HG02885 (cell line): Measurements from ENCODE around the gene NAV2.

Source experiments
- ATAC-seq: cut with Tn5 transposase; IDR thresholded peaks from one replicate; pipeline ENCODE4 v1.9.1; 2021; ENCODE audit warnings: mild to moderate bottlenecking; ENCODE audit not compliant: unreplicated experiment, poor library complexity

The NAV2 gene

DNA sequence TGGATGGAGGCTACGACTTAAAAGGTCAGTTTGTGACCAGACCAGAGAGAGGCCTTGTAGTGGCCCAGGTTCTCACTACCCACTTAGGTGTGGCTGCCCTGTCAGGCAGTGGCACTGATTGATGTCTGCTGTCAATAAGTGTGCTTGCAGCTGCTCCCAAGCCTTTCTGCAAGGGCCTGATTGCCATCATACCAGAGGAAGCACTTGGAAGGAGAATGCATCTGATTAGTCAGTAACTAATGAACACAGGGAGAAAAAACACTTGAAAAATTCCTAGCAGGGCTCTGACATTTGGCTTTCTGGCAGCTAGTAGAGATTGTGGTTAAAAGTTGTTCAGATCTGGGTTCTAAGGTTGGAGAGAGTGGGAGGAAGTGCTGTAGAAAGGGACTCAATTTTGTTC is 107.5 kb downstream of the NAV2 start:
- no peak for ATAC-seq

DNA sequence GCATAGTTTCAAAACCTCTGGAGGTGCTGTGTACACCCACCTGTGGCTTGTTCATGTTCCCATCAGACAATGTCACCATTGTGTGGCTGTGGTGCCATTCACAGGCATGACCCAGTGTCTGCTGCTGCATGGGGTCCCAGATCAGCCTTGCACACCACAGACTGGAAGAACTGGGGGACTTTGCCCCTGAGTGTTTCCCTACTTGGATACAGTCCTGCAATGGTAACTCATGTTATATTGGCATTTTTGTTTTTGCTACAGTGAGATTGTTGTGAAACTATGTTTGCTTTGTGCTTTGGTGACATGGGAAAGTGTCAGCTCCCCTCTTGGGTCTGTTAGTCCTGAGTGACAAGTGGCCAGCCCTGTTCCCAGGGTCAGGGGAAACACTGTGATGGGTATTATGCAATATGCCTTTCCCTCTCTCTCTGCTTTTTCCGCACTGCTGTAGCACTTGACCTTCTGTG is 108.8 kb downstream of the NAV2 start:
- ATAC-seq = no peak

DNA sequence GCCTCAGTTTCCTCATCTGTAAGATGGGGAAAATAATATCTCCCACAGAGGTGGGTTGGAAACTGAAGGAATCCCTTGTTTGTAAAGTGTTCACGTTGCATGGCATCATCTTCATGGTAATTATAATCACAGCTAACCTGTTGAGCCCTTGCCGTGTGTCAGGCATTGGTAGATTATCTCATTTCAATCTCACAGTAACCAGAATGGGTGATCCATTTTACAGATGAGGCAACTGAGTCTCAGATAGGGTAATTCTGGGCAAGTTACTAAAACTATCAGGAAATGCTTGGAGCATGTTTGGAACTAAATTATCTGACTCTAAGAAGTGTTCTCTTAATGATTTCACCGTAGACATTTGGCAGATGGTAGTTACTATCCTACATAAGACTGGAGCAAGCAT is 109.4 kb downstream of the NAV2 start:
- no peak for ATAC-seq

DNA sequence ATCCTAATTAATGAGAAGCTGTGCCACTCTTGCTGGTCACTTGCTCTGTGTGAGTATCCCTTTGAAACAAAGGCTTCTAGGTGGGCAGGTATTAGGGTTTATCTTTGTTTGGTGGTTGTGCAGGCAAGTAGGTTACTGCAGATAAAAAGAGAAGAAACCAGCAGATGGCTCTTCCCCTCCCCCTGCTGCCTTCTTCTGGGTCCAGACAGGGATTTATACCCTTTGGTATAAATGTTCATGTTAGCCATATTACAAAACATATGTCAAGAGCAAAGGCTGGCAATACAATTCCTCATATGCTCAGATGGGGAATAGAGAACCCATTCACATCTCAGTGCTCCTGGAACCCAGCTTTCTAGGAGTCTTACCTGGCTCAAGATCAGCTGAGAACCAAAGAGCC is 109.9 kb downstream of the NAV2 start:
- ATAC-seq = no peak

DNA sequence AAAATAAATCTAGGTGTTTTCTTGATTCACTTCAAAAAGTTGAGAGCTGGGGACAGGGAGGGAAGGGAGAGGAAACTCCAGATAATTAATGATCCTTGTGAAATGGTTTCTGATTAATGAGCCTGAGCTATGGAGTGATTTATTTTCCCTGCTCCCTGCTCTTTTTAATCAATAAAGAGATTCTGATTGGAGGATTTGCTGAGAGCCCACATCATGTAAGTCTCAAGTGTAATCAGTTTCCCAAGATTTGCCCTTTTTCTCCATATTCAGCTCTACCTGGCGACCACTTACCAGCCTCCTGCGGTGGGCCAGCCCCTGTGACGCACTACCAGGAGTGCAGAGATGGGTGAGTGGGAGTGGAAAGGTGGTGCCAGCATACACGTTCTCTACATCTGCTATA is 114.0 kb downstream of the NAV2 start:
- no peak for ATAC-seq

DNA sequence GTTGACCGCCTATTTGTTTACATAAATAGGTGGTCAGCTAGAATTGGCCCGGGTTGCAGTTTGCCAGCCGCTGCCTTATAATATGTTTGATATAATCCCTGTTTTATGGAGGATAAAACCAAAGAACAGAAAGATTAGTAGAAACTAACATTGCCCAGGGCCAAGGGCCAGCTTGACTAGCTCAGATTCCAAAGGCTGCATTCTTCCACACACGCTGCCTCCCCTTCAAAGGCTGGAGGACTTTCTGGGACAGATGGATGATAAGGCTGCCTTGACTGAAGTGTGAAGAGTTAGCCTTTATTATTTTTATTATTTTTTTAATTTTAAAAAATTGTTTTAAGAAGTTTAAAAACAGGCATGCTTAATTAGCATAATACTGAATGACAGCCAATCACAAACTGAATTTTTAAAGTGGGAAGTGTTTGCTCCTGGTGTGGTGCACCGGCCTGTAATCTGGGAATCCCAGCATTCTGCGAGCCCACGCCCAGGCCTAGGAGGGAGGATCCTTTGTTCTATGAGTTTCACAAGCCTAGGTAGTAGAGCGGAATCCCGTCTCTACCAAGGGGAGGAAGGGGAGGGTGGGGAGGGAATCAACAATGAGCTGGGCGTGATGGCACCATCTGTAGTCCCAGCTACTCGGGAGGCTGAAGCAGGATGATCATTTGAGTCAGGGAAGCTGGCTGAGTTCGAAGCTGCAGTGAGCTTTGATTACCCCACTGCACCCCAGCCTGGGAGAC is 114.9 kb downstream of the NAV2 start:
- ATAC-seq = no peak

DNA sequence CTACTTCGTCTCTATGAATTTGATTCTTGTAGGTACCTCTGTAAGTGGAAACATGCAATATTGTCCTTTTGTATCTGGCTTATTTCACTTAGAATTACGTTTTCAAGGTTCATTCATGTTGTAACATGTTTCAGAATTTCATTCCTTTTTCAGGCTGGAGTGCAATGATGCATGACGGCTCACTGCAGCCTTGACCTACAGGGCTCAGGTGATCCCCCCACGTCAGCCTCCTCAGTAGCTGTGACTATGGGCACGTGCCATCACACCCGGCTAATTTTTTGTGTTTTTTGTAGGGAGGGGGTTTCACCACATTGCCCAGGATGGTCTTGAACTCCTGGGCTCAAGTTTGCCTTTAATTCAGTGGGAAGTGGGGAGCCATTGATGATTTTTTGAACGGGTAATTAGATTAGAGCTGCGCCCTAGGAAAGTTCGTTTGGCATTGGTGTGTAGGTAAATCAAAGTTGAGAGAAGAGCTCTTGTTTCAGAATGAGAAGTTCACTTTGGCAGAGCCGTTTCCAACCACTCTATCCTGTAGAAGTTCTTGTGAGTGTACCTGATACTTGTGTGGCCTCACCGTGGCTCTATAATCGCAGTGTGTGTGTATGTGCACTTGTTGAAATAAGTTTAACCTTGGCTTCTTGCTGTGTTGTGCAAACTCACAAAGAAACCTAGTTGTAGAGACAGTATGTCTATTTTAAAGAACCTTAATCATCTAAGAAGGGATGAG is 115.9 kb downstream of the NAV2 start:
- peak; percentile 44 for ATAC-seq

DNA sequence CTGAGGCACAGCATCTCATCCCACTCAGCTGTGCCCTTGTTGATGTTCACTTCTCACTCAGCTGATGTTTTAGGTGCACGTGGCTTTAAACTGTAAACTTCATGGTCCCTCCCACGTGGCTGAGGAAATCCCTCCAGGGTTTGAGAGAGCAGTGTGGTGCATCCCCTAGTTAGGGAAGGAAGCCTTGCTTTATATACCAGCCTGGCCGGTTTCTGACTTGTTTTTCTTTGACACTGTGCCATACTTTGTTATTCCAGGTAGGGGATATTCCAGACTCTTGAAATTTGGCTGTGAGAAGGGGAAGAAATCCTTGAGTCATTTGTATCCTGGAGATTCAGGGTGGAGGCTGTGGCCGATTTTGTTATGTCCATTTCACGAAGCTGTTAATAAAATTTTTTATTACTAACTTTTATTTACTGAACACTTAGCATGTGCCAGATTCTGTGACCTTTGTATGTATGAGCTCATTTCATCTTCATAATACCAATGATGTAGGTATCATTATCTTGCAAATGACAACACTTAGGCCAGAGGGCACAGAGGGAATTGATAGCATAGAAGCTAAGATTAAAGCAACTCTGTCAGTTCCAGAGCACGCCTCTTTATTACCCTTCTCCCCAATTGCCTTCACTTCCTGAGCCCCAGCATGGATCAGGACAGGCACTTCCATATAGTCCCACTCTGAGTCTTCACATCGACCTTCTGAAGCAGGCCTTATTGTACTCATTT is 116.6 kb downstream of the NAV2 start:
- peak; percentile 50 for ATAC-seq

DNA sequence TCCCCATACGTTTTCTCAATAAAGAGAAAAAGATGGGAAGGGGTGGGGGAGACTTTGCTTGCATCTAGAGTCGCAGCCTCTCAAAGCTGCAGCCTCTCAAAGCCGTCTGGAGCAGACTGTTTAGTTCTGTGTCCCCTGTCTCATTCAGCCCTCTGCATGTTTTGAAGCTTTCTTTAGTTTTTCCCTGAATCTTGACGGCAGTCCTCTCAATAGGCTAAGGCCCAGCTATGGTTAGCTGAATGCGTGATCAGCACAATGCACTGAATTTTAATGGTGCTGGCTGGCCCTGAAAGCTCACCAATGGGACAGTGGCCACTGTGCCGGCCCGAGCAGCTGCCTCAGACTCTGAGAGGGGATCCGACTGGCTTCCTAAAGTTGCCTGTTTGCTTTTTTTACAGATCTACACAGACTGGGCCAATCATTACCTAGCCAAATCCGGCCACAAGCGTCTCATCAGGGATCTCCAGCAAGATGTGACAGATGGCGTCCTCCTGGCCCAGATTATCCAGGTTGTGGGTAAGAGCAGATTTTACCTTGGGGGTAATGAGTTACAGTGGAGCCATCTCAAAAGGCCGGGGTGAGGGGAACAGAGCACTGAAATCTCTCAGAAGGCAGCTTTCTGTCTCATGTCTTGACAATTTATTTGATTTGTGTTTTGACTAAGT is 119.6 kb downstream of the NAV2 start:
- no peak for ATAC-seq

DNA sequence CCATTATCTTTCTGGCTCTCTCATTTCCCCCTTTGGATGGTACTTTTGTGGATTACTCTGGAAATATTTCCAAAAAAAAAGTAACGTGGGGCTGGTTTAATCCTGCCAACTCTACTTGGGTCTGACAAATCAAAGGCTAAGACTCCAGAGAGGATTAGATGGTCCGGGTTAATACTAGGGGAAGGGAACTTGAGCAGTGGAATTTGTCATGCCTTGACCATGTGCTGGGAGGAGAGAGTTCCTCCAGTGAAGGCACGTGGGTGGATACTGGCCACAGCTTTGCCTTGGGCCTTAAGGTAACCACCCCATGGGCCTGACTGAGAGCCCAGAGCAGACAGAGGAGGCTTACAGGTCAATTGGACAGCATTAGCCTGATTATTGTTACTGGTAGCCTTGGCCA is 120.3 kb downstream of the NAV2 start:
- no peak for ATAC-seq

DNA sequence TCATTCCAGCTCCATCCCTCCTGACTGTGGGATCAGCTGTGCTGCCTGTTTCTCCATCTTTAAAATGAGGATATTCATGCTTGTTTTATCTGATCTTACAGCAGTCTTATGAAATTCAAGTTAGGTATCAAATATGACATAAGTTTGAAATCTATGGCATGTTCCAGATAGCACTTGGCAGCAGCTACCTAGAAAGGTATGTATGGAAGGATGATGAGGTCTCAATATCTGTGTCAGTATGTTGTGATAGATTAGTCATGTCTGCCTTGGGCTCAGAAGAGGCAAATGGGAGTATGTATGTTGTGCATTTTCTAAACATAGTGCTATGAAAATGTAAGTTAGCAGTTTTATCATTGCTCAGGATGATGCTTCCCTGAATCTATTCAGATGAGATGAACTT is 122.1 kb downstream of the NAV2 start:
- no peak for ATAC-seq

DNA sequence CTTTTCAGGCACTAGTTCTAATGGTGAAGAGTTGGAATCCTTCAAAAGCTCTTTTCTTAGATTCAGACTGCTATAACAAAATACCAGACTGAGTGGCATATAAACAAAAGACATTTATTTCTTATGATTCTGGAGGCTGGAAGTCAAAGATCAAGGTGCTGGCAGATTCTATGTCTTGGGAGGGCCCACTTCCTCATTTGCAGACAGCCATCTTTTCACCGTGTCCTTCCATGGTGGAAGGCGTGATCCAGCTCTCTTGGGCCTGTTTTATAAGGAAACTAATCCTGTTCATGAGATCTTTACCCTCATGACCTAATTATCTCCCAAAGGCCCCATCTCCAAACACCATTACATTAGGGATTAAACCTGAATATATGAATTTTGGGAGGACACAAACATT is 124.0 kb downstream of the NAV2 start:
- ATAC-seq = no peak

DNA sequence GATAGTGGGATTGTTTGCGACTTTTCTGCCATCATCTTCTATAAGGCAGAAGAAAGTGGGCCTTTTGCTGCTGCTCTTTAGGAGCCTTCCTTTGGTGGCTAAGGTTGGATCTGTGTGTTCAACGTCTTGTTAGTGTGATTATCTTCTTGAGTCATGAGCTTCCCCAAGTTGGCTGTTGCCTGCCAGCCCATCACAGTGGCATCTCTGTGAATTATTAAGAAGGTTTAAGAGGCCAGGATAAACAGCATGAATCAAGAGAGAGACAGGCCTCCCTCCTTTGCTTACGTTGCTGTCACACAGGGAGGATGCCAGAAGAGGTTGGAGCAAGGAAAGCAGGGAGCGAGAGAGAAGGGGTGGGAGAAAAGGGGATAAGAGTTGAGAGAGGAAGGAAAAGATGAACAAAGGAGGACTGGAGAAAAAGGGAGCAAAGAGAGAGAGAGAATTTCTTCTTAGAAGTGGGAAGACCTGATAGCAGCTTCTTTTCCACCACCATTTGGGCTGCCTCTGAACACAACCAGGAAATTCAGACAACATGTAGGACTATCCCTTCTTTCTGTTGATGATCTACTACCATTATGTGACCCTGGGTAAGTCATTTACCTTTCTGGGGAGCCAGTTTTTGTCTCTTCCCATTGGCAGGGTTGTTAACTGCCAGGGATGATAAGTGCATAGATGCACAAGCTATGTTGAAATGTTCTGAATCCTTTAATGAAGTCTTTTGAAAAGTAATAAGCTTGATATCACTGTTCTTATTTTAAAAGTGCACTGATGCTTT is 126.5 kb downstream of the NAV2 start:
- ATAC-seq = no peak

DNA sequence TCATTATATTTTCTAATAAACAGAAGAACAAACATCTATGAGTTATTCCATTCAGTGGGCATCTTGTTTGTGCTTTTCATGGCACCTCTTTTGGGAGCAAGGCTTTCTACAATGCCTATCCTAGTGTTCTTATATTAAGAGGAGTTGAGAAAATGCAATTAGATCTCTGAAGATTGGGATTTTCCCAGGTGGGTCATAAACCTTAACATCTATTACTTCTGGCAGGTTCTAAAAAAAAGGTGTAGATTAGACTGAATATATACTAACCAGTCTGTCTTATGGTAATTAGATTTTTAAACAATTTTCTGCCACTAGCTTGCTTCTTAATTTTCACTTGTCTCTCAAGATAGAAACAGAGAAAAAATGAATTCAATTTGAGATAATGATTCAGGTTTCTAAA is 128.3 kb downstream of the NAV2 start:
- no peak for ATAC-seq

DNA sequence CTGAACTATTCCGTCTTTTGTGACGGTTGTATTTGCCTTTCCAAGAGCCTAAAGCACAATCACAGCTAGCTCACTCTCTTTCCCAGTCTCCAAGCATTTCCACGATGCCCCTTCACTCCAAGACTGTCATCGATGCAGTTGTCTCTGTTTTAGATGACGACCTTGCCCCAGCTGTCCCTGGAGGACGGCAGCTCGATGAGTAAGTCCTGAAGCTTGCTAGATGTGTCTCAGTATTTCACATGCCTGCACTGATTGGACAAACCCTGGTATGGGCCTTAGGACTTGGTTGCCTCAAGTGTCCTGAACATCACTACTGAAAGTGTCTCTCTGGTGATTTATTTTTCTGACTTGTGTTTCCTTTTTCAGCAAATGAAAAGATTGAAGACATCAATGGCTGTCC is 129.9 kb downstream of the NAV2 start:
- no peak for ATAC-seq

DNA sequence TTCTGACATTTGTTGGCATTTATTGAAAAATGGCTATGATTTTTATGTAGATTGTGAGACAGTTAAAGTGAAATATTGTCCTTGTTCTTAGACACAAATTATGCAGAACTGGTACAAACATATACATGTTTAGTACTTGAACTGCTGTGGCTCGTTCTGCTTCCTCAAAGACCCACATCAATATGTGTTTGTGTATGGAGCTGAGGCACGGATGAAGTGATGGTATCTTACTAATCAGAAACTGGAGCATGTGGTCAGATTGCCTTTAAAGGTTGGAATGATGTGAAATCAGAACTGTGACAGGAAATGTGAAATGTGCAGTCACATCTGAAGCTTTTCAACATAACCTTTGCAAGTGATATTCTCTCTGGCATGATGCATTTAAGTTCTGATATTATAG is 130.4 kb downstream of the NAV2 start:
- ATAC-seq = no peak

DNA sequence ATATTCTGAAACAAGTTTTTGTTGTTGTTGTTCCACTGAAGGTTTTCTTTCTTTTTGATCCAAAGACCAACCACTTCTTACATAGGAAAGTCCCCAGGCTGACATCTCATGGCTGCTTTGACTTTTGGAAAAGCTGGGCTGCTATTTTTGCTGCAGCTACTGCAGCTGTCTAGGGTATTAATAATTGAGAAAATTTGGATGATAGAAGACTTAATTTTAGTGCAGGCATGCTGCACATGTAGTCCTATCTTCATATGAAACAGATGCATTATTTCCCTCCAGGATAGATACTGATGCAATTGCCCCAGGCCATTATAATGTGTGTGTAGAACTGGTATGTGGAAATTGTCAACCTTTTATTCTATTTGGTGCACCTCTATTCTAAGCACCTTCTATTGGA is 131.4 kb downstream of the NAV2 start:
- no peak for ATAC-seq

DNA sequence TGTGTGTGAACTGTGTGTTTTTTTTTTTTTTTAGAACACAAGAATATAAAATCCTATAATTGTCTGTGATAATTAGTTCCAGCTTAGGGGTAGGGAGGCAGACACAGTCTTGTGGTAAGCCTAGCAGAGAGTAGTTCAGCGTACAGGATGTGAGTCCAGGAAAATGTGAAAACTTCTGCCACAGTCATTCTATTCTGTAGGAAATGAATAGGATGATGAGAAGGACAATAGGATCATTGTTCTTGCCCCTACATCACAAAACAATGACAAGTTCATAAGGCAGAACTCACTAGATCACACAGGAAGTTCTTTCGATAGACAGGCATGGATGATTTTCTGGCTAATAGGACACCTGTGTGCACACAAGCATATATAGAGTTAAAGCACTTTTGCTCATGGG is 132.2 kb downstream of the NAV2 start:
- ATAC-seq = no peak

DNA sequence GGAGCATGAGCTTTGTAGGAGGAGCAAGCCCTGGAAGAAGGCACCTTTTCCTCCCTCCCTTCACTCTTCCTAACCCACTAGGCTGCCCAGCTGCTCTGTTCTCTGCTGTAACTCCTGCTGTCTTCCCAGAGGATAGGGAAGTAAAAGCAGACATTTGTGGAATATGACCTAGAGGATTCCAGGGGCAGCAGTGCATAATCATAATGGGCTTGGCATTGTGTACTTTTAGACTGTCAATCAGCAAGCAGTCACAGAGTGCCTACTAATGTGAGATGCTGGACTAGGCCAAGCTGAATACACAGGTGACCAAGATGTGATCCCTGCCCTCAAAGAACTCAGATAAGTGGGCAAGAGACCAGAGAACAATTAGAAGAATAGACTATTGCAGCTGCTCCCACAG is 133.0 kb downstream of the NAV2 start:
- ATAC-seq = no peak

DNA sequence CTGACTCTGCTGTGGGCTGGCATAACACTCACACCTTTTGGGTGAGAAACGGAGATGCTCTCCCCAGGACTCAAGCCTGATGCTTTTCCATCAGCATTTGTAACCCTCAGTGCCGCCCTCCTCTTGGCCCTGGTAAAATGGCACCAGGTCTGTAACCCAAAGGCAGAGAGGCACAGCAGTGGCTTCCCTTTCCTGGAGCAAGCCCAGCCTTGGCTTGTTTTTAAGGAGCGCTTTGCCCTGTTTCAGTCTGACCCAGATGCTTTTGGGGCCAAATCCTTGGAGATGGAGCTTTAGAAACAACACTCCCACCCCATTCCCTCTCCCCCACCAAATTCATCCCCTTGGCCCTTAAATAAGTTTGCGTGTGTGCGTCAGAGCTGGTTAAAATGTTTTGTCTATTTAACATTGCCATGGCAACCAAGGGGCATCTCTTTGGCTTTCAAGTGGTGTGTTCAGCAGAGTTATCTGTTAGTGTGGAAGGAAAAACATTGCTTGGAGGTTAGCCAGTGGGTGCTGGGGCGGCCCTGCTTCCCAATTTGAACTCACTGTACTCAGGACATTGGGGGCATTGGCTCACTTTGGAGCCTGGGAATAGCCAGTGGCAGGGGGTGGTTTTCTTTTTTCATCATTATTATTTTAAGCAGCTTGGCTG is 134.1 kb downstream of the NAV2 start:
- ATAC-seq = no peak
